CD4-positive, alpha-beta T cell treated with Interferon alpha-2 for 1 hour (primary cell): ENCODE measurements around the gene MOB1A.
"Not testable (repeated sequence)": the region's sequence is repeated elsewhere in the genome, so short reads cannot be mapped to it uniquely, and the experiment has no call there.

Experiments used
- DNase-seq, 2 donors: peaks; one replicate each; pipeline ENCODE4 v3.0.0-alpha.2; 2020 to 2022

MOB1A gene

DNA sequence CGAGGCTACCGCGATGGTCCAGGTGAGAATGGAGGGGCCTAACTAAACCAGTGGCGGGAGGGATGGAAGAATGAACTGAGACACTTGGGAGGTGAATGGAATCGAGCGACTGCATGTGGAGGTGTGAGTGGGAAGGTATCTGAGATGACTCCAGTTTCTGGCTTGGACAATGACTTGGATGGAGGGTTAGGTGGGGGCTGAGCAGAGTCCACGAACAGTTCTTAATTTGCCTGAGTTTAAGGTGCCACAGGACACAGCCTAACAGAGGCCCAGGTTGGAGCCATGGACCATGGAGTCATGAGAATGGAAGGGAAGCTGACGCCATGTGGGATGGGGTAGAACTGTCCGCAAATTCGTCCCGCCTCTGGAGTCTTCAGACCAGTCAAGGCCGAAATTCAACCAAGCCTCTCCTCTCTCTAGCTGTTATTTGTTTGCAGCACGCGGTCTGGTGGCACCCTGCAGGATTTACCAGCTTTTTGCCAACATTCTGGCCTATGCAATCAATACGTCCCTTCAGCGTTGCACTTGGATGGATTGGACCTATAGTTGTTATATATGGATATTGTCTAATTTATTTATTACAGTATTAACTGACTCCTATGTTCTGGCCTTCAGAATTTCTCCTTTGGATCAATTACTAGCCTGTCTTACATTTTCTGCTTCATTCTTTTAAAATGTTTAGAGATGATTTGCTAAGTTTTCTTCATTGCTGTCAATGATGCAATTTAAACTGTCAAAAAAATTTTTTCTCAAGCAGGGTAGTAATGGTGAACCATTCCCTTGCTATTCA, 30.0 kb downstream of the MOB1A start:
- DNase-seq: no peak

DNA sequence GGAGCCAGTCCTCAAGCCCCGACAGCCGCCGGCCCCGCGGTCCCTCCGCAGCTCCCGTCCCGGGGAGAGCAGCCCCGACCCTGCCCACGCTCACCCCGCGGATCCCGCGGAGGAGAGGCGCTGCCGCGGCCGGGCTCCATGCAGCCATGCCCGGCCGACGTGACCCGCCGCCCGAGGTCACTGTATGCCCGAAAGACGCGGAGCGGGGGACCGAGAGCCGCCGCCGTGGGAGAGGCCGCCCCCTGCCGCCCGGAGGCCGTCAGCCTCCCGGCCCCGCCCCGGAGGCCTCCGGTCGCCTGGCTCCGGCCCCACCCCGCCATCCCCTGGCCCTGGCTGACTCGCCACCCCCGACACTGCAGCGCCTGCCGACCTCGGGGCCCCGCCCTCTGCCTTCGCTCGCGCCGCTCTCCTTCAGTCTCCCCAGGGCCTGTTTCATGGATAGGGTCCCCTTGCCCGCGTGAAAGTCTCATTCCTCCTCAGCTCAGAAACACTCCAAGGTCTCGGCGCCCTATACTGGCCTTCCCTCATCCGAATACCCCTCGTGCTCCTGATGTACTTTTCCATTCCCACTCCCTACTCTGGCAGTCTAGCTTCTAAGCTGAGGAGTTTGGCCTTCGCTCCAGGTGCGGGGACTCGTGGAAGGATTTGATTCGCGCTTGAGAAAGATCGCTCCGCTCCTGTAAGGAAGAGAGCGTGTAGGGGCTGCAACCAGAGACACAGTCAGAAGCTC, 30.8 kb downstream of the MOB1A start, which contains the start of gene BOLA3:
Gene BOLA3 (minus strand): TSS at position 186 of the 730 bp plus-strand sequence. CDS start 38 bp downstream, at position 148.
- DNase-seq: peak; percentile 81 to 86

DNA sequence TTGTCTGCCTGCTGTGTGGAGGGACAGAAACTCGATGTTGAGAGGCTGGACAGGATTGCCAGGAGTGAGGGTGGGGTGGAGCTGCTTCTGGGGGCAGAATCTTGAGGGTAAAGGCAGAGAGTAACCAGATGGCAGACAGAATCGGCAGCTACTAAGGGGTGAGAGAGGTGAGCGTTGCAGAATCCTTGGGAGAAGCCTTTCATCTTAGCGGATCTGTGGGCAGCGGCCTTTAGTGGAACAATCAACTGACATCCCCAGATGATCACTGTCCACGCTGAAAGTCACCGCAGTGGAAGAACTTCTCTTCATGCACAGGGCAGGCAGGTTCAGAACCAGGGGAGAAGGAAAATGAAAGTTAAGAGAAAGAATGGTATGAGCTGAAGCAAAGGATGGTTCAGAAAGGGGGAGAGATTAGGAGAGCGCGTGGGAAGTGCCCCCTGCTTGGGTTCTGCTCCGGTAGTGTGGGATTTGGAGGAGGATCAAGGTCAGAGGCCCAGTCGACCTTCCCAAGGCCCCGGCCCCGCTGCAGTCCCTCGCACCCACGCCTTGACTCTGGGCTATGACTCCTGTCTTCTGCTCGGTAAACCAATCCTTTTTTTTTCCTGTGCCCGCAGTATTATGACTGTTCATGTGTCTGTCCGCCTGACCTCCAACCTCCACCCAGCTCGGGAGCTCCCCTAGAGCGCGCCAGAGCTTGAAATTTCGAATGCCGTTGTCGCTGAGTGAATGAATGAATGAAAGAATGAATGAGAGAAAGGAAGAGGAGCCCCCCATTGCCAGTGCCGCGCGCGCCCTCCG, 31.6 kb downstream of the MOB1A start:
- DNase-seq: peak in 1 of 2 donors; percentile 9

DNA sequence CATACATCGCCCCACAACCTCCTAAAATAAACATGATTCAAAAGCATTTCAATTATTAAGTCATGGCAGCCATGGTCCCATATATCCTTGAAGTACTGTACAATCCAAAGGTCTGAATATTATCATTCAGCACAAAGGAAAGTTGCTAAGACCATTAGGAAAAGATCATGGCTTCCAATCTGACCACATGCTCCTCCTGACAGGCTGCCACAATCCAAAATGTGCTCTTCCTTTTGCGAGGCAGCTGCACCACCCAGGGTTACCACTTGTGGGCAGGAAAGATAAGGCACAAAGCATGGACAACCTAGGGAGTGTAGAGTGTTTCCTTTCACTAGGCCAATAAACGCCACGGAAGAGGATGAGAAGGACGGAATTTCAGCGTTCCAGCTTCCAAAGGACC, 36.3 kb downstream of the MOB1A start:
- no peak for DNase-seq

DNA sequence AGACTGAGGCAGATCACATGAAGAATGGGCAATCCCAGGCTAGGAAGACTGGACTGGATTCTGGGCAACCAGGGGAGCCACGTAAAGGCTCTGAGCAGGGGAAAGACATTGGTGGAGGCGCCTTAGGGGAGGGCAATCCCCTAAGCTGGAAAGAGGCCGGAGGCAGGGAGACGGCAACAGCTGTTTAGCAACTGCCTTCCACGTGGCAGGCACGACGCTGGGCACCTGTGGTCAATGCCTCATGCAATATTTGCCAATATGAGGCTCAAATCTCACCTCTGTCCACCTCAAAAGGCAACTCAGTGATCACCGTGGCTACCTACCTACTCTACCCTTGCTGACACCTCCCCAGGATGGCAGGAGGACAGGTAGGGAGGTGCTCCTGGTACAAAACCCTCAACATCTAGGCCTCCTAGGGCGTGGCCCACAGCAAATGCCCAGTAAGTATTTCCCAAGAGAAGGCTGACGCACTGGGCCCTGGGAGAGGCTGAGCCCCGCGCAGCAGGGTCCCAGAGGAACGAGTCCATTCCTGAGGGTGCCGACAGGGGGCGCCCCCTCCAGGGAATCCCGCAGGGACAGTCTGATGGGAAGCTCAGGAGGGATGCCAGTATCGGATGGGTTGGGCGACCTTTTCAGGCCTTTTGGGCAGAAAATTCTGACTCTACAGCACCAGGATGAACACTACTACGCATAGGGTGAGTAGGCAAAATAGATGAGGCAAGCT, 39.9 kb downstream of the MOB1A start:
- DNase-seq: no peak

DNA sequence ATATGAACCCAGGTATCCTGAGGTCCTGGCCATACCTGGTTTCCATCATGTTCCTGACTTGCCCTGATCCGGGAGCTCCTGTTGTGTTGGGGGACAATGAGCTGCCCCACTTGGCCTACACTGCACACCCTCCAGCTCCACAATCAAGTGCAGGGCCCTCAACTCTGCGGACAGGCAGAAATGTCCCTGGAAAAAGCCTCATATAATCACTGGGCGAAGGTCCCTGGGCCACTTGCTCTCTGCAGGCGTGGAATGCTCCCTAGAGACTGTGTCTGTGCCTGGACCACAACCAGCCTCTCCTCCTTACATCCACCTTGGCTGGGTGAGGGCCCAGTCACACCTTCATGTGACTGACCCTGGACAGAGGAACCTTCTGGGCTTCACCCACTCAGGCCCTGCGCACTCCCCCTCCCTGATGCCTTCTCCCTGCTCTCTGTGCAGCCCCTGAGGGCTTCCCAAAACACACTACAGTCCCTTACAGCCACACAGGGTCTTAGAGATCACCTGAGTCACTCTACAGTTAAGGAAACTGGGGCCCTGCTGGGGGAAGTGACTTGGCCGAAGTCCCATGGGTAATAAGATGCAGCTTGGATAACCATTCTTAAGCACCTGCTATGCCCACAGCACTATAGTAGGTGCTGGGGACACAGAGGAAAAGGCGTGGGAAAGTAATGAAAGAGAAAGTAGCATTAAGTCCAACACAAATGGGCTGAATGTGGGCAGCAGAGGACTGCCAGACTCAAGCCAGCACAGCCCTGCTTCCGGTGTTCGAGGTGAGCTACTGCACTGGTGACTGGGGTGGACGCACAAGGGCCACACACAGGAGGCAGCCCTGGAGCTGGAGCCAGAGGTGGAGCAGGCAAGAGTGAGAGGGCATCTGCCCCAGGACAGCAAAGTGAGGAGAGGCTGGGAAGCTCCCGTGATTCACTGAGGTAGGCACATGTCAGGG, 40.8 kb downstream of the MOB1A start:
- DNase-seq: no peak

DNA sequence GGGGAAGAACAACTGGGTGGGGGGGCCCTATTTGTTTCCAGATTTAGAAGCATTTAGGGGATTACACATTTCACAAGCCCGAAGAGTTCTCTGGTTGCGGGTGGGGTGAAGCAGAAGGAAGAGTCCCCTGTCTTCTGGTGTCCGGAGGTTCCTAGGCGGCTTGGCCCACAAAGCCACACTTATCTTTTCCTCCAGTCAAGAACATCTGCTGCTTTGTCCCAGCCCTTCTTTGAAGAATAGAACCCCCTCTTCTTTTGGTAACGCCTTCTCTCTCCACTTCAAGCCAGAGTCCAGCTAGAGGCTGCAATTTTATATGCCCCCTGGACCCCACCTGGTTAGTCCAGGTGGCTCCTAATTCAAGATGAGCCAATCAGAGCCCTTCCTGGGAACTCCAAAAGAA, 46.8 kb downstream of the MOB1A start:
- no peak for DNase-seq

DNA sequence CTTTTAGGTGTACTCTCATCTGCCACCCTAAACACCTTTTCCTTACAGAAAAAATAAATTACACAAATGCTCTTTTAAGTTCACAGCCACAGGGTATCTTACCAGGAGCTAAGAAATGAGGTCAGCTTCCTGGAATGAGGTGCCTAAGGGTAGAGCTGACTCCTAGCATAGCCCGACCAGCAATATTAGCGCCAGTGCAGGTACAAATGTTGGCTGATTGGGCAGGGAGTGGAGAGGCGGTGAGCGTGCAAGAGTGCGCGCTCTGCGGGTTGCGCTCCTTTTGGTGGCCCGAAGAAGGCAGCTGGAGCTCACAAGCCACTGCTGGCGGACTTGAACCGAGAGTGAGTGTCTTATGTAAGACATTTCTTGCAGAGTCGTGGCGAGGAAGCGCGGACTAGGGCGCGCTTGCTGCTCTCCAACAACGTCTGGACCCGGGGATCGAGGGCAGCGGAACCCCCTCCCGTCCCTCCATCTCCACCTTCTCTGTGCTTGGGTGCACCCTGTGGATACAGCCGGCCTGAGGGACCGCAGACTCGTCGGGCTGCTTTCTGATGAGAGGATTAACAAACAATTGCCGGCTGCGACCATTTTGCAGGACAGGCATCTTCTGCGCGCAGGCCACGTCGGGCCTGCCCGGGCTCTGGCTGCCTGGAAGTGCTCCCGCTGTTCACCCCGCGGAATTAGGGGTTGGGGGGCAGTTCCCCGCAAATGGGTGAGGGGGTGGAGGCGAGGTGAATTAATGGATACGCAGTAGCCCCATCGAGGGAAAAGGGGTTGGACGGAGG, 48.3 kb downstream of the MOB1A start:
- DNase-seq: no peak

DNA sequence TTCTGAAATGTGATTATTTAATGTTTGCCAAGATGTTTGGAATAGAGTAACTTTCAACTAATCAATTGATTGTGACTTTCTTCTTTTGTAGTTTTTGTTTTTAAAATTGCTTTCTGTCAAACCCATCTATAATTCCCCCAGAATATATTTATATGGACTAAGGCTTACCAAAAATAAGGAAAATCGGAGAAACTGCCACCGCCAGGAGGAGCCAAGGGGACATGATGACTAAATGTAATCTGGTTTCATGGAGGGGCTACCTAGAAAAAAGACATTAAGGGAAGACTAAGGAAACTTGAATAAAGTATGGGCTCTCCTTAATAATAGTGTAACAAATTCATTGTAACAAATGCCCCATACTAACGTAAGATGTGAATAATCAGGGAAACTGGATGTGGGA, 50.5 kb downstream of the MOB1A start:
- DNase-seq: no peak

DNA sequence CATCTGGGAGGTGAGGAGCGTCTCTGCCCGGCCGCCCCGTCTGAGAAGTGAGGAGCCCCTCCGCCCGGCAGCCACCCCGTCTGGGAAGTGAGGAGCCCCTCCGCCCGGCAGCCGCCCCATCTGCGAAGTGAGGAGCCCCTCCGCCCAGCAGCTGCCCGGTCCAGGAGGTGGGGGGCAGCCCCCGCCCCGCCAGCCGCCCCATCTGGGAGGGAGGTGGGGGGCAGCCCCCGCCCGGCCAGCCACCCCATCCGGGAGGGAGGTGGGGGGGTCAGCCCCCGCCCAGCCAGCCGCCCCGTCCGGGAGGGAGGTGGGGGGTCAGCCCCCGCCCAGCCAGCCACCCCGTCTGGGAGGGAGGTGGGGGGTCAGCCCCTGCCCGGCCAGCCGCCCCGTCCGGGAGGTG, 54.7 kb downstream of the MOB1A start:
- not testable (repeated sequence) for DNase-seq

DNA sequence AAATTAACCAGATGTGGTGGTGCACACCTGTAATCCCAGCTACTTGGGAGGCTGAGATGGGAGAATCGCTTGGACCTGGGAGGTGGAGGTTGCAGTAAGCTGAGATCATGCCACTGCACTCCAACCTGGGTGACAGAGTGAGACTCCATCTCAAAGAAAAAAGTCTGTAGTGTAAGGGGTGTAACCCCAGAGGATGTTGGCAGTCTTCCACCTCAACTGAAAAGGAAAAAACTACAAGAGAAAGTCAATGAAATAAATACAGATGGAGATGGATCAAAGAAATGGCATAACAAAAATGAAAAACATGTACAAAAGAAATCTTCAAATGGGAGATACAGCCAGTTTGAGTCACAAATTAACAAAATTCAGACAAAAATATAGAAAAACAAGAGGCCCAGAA, 56.8 kb downstream of the MOB1A start:
- DNase-seq: not testable (repeated sequence)

DNA sequence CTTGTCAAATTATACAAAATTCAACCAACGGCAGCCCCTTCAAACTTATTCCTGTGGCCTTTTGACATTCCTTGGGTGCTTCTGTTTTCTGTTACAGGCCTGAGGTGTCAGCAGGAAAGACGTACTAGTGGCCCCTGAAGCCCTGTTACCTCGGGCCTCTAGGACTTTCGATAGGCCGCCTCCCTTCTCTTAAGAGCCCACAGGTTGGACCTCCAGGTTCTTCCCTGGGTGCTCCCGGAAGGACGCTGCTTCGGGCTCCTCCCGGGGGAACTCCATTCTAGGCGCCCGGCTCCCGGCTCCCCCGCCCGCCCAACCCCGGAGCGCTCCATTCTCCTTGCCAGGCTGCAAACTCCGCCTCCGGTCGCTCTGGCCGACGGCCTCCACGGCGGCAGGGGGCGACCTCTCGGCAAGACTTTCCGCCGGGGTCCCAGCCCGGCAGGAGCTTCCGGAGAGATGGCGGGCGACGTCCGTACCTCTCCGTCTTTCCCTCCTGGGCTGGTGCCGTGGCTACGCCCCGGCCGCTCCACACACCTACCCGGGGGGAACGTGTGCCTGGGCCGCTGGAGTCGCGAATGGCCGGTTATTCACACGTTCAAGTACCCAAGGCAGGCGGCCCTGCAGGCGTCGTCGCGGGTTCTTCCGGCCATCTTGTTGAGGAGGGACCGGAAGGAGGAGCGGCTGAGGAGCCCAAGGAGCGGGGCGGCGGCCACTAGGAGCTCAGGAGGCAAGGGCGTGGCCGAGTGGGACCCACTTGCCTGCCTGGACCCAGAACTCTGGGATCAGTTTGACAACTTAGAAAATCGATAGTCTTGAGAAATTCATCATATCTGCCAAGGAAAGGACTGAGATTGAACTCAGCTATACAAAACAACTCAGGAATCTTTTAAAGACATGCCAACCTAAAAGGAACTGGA, 58.5 kb downstream of the MOB1A start:
- peak; percentile 81 to 88 for DNase-seq

DNA sequence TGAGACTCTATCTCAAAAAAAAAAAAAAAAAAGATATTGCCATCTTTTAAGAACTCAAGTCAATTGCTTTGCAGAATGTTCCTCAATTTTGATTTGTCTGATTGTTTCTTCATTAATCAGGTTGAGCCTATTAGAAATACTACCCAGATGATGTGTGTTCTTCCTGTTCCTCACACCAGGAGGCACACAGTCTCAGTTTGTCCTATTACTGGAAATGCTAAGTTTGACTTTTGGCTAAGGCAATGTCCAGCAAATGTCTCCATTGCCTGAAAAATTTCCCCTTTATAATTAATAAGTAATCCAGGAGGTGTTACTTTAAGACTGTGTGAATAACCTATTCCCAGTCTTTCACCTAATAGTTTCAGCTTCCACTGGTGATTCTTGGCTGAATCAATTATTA, 59.3 kb downstream of the MOB1A start:
- DNase-seq: peak in 1 of 2 donors; percentile 4

DNA sequence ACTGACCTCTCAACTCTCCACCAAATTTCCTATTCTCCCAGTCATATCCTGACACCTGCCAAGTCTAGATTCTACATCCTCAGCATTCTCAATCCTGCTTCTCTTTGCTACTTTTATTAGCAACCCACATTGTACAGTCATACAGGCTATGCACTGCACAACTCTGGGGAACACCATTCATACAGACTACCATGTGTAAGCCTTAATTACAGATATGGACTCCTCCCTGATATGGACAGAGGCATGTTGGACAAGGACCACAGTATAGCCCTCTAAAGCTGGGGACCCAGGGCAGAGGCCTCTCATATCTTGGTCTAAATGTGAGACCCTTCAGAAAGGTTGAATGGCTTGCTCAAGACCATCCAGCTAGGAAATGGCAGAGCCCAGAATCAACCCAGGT, 67.3 kb downstream of the MOB1A start:
- DNase-seq: no peak

DNA sequence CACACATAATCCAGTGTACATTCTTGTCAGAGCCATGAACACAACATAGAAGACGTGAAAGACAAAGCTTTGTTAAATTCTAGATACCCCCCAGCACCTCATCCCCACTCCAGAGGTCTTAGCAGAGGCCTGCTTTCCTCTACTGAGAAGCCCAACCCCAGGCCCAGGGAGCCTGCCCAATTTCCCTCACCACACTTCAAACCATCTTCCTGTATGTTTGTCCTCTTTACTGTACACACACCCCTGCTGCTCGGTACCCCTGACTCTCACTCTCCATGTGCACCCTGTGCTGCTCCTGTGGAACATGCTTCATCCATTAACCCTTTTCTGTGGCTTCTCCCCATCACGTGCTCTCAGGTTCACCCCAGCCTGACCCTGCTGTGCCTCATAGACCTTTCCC, 68.1 kb downstream of the MOB1A start:
- no peak for DNase-seq

DNA sequence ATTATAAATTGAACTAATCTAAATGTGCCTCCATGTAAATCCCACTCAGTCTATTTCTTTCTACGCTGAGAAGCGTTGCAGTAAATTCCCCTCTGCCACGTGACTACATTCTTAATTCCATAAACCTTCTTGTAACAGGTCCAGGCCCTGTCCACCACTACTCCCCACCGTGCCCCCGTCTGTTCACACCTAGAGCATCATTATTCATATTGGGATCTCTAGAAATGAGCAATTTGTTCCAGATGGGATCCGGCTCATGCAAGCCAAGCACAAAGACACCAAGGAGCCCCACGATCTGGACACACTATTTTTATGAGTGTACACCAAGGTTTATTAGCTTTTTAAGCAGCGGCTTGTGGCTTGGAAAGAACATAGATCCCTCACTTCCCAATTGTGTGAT, 69.1 kb downstream of the MOB1A start:
- no peak for DNase-seq

DNA sequence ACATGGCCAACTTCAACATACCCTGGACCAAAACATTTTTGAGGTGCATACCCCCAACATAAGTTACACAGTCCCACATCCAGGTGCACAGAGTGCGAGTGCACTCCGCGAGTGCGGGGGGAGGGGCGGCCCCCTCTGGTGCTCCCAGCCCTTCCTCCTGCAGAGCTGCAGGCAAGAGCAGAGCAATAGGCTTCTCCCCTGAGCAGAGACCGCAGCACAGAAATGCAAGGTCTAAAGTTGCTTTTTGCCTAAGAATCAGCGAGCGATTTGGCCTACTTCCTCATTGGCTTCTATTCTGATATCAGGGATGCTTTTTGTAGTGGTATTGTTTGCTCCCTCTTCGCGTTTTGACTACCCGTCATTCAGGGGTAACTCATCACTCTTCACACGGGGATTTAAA, 71.6 kb downstream of the MOB1A start:
- no peak for DNase-seq

DNA sequence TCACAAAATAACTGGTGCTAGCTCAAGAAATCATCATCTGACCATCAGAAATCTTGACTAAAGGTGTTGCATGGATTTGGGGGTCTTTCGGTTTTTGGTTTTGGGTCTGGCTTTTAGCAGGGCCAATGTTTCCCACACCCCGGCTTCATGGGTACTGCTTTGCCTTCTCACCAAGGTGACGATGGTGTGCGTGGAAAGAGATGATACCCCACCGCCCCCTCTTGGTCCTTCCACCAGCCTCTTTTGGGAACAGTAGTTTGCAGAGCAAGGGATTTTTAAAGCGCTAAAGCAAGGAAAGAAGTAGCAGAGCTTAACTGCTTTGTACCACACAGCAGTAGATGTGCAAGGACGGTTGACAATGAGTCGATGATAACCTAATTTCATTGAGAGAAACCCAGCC, 73.3 kb downstream of the MOB1A start:
- no peak for DNase-seq

DNA sequence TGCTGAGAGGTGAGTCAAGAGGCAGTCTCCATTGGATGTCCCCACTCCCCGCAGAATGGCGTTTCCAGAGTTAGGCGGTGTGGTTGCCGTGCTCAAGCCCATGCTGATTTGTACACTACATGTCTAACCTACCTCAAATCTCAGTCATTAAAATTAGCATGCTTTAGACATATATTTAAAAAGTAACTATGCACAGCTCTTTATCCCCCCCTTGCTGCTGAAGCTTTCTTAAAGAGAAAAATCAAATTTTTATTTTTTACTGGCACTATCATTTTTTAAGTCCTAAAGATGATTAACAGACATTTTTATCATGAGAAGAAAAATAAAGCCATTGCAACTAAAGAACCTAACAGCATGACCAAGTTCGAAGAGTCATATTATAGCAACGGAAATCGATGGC, 73.8 kb downstream of the MOB1A start:
- DNase-seq: peak in 1 of 2 donors; percentile 15

DNA sequence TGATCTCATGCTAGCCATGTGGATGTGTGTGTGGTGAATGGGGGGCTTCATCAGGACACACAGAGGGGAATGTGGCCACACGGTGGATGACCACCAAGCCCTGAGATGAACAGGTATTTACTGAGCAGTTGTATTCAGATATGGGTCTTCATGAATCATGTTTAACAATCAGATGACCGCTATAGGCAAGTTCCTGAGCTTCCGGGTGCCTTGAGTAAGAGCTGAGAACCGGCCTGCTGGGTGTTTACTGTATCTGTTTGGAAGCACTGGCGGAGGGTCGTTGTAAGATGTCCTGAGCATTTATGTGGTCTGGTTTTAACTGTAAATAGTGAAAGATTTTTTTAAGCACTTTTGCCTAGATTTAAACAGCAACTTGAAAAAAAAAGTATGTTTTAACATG, 74.9 kb downstream of the MOB1A start:
- no peak for DNase-seq
